K562 (cell line): ENCODE data around the gene SRRM5. TPM values are rescaled to one million over a fixed set of nuclear protein-coding genes. Genes with fewer than 3 reads are reported as not detected.

Experiments
- ATAC-seq: fragments of 200-7000 bp; cut with Tn5 transposase; 3 replicates; pipeline ENCODE4 v1.9.1; 2020; ENCODE audit warnings: moderate library complexity
- BruUV-seq: library from RNA; stranded (reverse); fragments of 400-500 nt; replicated peaks from 2 replicates; lab custom pipeline; 2021; lab: Mats Ljungman, UMichigan
- CTCF ChIA-PET: fragments of 300-600 bp; formaldehyde crosslinking; extraction: SDS; loops from one replicate; lab custom pipeline; 2021; ENCODE audit warnings: low intra/inter-chr PET ratio; lab: Yijun Ruan, JAX
- POLR2A ChIA-PET: fragments of 300-600, 350-650 bp; sonication (Branson Sonifier 250); formaldehyde crosslinking; extraction: SDS; loops from one replicate; lab custom pipeline; 2021; ENCODE audit warnings: antibody characterized with exemption, inconsistent platforms; lab: Yijun Ruan, JAX
- DNase-seq, 4 experiments: peaks; one replicate each; pipeline versions ENCODE4 v3.0.0 to v3.0.0-alpha.2; 2011 to 2018; ENCODE audit warnings: low spot score in 3 of 4, mixed read lengths in 3 of 4; ENCODE audit errors: extremely low read depth in 1 of 4
- FAIRE-seq: peaks from 2 replicates; lab custom pipeline; 2011; peaks lifted over from hg19 to GRCh38; lab: Jason Lieb, UNC
- H2AFZ ChIP-seq: 2 replicates; pipeline ENCODE4 v1.6.0; 2011; ENCODE audit warnings: low read depth, low read length, control low read depth, inconsistent platforms
- H3K27ac ChIP-seq: fragments of 200-600 bp; 3 replicates; pipeline ENCODE4 v1.8.0; 2011; ENCODE audit warnings: low read depth, mild to moderate bottlenecking, control low read depth, inconsistent platforms, low read length, moderate library complexity, mixed read lengths; ENCODE audit errors: extremely low read depth
- H3K27me3 ChIP-seq, 2 experiments: fragments of 300-600 bp in 1 of 2; 2 replicates in 1 of 2; 3 replicates in 1 of 2; pipeline versions ENCODE4 v1.6.0 to v1.8.0; 2011; ENCODE audit warnings: inconsistent platforms in 2 of 2, low read length in 2 of 2, mild to moderate bottlenecking in 1 of 2, mixed read lengths in 1 of 2, moderate library complexity in 1 of 2; ENCODE audit not compliant: control insufficient read depth in 2 of 2, insufficient read depth in 2 of 2
- H3K36me3 ChIP-seq: fragments of 300-600 bp; 3 replicates; pipeline ENCODE4 v1.8.0; 2011; ENCODE audit warnings: mild to moderate bottlenecking, low read length, inconsistent platforms; ENCODE audit not compliant: control insufficient read depth, insufficient read depth
- H3K4me1 ChIP-seq, 2 experiments: fragments of 200-600 bp in 1 of 2; replicated peaks in 1 of 2; 2 replicates in 1 of 2; 3 replicates in 1 of 2; pipeline versions ENCODE4 v1.5.1 to v1.8.0; 2011; ENCODE audit warnings: inconsistent platforms in 2 of 2, low read length in 2 of 2, mild to moderate bottlenecking in 1 of 2, mixed read lengths in 1 of 2, moderate library complexity in 1 of 2; ENCODE audit not compliant: control insufficient read depth in 2 of 2, insufficient read depth in 2 of 2
- H3K4me2 ChIP-seq: 2 replicates; pipeline ENCODE4 v1.6.1; 2011; ENCODE audit warnings: low read length, control low read depth, inconsistent platforms, mixed read lengths; ENCODE audit not compliant: insufficient read depth
- H3K4me3 ChIP-seq: fragments of 200-600 bp; sonication (generic), shearing (Covaris generic); 2 replicates; pipeline ENCODE4 v1.5.1; 2016; ENCODE audit warnings: control low read depth, inconsistent platforms
- H3K79me2 ChIP-seq: fragments of 200-600 bp; 3 replicates; pipeline ENCODE4 v1.8.0; 2011; ENCODE audit warnings: low read length, inconsistent platforms; ENCODE audit not compliant: control insufficient read depth, insufficient read depth
- H3K9ac ChIP-seq, 2 experiments: 2 replicates each; pipeline versions ENCODE4 v1.6.0 to v1.6.1; 2011; ENCODE audit warnings: low read depth in 2 of 2, low read length in 2 of 2, control low read depth in 1 of 2, inconsistent platforms in 1 of 2, mild to moderate bottlenecking in 1 of 2, mixed read lengths in 1 of 2; ENCODE audit not compliant: insufficient read depth in 1 of 2
- H3K9me1 ChIP-seq: one replicate; pipeline ENCODE4 v1.6.0; 2011; ENCODE audit warnings: inconsistent platforms, mild to moderate bottlenecking, low read length, moderate library complexity; ENCODE audit not compliant: control insufficient read depth, insufficient read depth
- H3K9me3 ChIP-seq: replicated peaks from 2 replicates; pipeline ENCODE4 v1.5.1; 2011; ENCODE audit warnings: low read depth, low read length, inconsistent platforms; ENCODE audit not compliant: control insufficient read depth, insufficient read depth
- H4K20me1 ChIP-seq: replicated peaks from 2 replicates; pipeline ENCODE4 v1.6.1; 2011; ENCODE audit warnings: low read length, inconsistent platforms, mixed read lengths; ENCODE audit not compliant: control insufficient read depth, insufficient read depth
- ATF1 ChIP-seq, 2 experiments: fragments of 450-650 bp in 1 of 2; IDR thresholded peaks; 2 replicates each; pipeline ENCODE4 v1.6.1; 2016; ENCODE audit warnings: missing compliant biosample characterization in 1 of 2, missing genetic modification characterization in 1 of 2
- C11orf30 ChIP-seq: fragments of 450-650 bp; IDR thresholded peaks from 2 replicates; pipeline ENCODE4 v1.6.1; 2016; ENCODE audit warnings: low read depth, mild to moderate bottlenecking
- E2F3 ChIP-seq: fragments of 250-450 bp; sonication (Bioruptor Pico); IDR thresholded peaks from 2 replicates; pipeline ENCODE4 v1.4.0; 2020; ENCODE audit warnings: mild to moderate bottlenecking
- EGR1 ChIP-seq: fragments of 450-650 bp; conservative IDR thresholded peaks from 2 replicates; pipeline ENCODE4 v1.6.1; 2017; ENCODE audit warnings: mild to moderate bottlenecking
- ETV5 ChIP-seq: sonication (generic); formaldehyde crosslinking; IDR thresholded peaks from 2 replicates; pipeline ENCODE4 v1.4.0; 2020; ENCODE audit warnings: low read depth, mild to moderate bottlenecking, missing genetic modification reagents
- MTA1 ChIP-seq: fragments of 450-650 bp; IDR thresholded peaks from 2 replicates; pipeline ENCODE4 v1.6.1; 2017; ENCODE audit warnings: borderline replicate concordance
- MTA3 ChIP-seq: fragments of 450-650 bp; formaldehyde crosslinking; IDR thresholded peaks from 2 replicates; pipeline ENCODE4 v1.6.1; 2017; ENCODE audit warnings: mild to moderate bottlenecking, borderline replicate concordance
- NFIC ChIP-seq: fragments of 450-650 bp; IDR thresholded peaks from 2 replicates; pipeline ENCODE4 v1.6.1; 2017; ENCODE audit warnings: mild to moderate bottlenecking, inconsistent platforms
- NRF1 ChIP-seq, 2 experiments: fragments of 450-650 bp; IDR thresholded peaks in 1 of 2; conservative IDR thresholded peaks in 1 of 2; 2 replicates each; pipeline ENCODE4 v1.6.1; 2014; ENCODE audit warnings: mild to moderate bottlenecking in 2 of 2
- RBBP5 ChIP-seq: fragments of 200-600 bp; sonication (generic); IDR thresholded peaks from 2 replicates; pipeline ENCODE4 v1.6.1; 2012; ENCODE audit warnings: borderline replicate concordance, mild to moderate bottlenecking, low read length, control low read depth, inconsistent platforms; ENCODE audit not compliant: insufficient read depth, poor library complexity, severe bottlenecking
- SMAD4 ChIP-seq: fragments of 250-450 bp; sonication (Bioruptor Pico); conservative IDR thresholded peaks from 2 replicates; pipeline ENCODE4 v1.8.0; 2021; ENCODE audit warnings: inconsistent platforms, mild to moderate bottlenecking, moderate library complexity
- TAL1 ChIP-seq: fragments of 450-650 bp; IDR thresholded peaks from 2 replicates; pipeline ENCODE4 v1.6.1; 2016; ENCODE audit warnings: mild to moderate bottlenecking
- ZBED1 ChIP-seq: IDR thresholded peaks from 2 replicates; pipeline ENCODE4 v1.6.1; 2014
- ZNF143 ChIP-seq: sonication (generic); formaldehyde crosslinking; IDR thresholded peaks from 2 replicates; pipeline ENCODE4 v1.9.0; 2022; ENCODE audit warnings: mild to moderate bottlenecking, missing genetic modification reagents
- WGBS: fragments of 100-300 bp; shearing (Covaris generic); methylation state at CpG from one replicate; pipeline ENCODE4 v1.1.6; 2016; ENCODE audit warnings: low coverage, mixed read lengths; ENCODE audit not compliant: insufficient coverage; ENCODE audit errors: missing lambda C conversion rate; 5-methylcytosine and 5-hydroxymethylcytosine counted together
- in situ Hi-C: fragments of 300-500 bp; cut with MboI; formaldehyde crosslinking; loops from 4 replicates; pipeline ENCODE4 v1.15.0; 2018; ENCODE audit warnings: inconsistent platforms, mixed read lengths
- intact Hi-C: fragments of 100-400 bp; cut with micrococcal nuclease; formaldehyde crosslinking; loops from 2 replicates; pipeline ENCODE4 v1.14.2; 2022
- polyA plus RNA-seq, 8 experiments: library from polyadenylated mRNA; depleted of rRNA in 4 of 8; stranded (reverse) in 5 of 8; unstranded in 3 of 8; fragments of >200 nt; fragmentation: Nextera tagmentation in 2 of 8; fragmentation: Illumina TruSeq in 1 of 8; extraction: Ambion mirVana in 2 of 8; extraction: Trizol in 1 of 8; gene quantifications; 2 replicates each; pipeline versions ENCODE4 v1.2.1 to v1.2.3, GENCODE V29; 2011 to 2014; ENCODE audit warnings: inconsistent platforms in 1 of 8, missing spikeins in 1 of 8
- total RNA-seq, 7 experiments: library from RNA; depleted of rRNA in 6 of 7; stranded (reverse); fragments of >200 nt in 6 of 7; fragmentation: Illumina TruSeq in 2 of 7; extraction: Trizol in 2 of 7; gene quantifications; 2 replicates each; pipeline versions ENCODE4 v1.2.1 to v1.2.3, GENCODE V29; 2011 to 2021; ENCODE audit warnings: low replicate concordance in 1 of 7
- TF ChIP-seq, protein P1 (sequence below): sonication (generic); formaldehyde crosslinking; IDR thresholded peaks from 2 replicates; pipeline ENCODE4 v1.8.0; 2022; ENCODE audit warnings: mild to moderate bottlenecking, low read depth, missing genetic modification reagents
- TF ChIP-seq, protein P2 (sequence below), 2 experiments: fragments of 450-650 bp; IDR thresholded peaks; 2 replicates each; pipeline ENCODE4 v1.6.1; 2018; ENCODE audit warnings: mild to moderate bottlenecking in 2 of 2, low read depth in 1 of 2; ENCODE audit not compliant: partially characterized antibody in 2 of 2

SRRM5 gene
- total and polyA plus RNA-seq, 9 of the 15 experiments (the other 6 are each of a cell fraction or from before 2014, with no cell fraction given), result 0.09 to 0.45 (median 0.18) TPM; not detected in 2

DNA sequence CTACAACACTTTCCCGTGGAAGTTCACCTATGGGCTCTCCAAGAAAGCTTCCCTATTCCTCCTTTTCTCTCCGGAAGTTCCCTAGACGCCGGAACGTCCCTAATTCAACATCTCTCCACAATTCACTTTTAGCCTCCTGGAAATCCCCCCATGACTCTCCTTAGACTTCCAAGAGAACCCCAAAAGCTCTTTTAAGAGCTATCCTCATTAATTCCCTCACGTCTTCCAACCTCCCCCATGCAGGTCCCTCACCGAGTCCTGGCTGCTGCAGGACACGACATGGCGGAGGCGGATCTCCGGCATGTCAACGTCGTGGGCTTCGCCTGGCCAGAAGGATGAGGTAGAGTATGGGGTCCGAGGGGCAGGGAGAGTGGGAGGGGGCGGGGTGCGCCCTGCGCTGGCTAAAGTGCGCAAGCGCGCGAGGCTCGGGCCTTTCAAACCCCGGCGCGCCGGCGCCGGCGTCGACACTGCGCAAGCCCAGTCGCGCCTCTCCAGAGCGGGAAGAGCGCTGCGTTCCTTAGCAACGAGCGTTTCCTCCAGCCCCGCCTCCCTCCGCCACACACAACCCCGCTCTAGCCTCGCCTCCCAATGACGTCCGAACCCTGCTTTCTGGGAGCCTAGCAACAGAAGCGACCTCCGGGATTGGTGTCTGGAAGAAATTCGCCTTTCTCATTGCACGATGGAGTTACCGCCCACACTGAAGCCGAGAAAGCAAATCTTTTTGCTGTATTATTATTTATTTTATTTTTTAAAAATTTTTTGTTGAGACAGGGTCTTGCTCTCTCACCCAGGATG lies 36.5 kb upstream of the SRRM5 start, which contains the start of the genes PINLYP and XRCC1:
PINLYP (plus strand) TSS at position 646 of the 795 bp plus-strand sequence. CDS start 1,391 bp downstream, outside the sequence.
XRCC1 (minus strand) TSS at position 372 of the 795 bp plus-strand sequence; CDS start at position 303, 69 bp downstream.
- Histone ChIP-seq H2AFZ (peak within 1 kb of the TSS; percentile 97), H3K9ac (peak within 1 kb of the TSS; percentile 92 to 93), H3K4me2 (peak within 1 kb of the TSS; percentile 97), H4K20me1 (no peaks in the 10 kb centered on the region), H3K27ac (peak within 1 kb of the TSS; percentile 83), H3K79me2 (peaks cover 12% of the 10 kb centered on the region), H3K4me1 (peaks cover 5 to 16% of the 10 kb centered on the region in 2 experiments; a peak in 3 of 5 replicates), H3K36me3 (peaks cover 8% of the 10 kb centered on the region; the same call in 2 of the 3 replicates), H3K27me3 (no peaks in the 10 kb centered on the region; a peak in 1 of 5 replicates), H3K4me3 (peak within 1 kb of the TSS; percentile 91), H3K9me1 (no peaks in the 10 kb centered on the region), H3K9me3 (no peaks in the 10 kb centered on the region)
- no TSS peak for BruUV-seq
- under 1% methylated on average over 45 of the region's 51 CpGs for WGBS
- peak; percentile 96 to 99 (median 96) for DNase-seq
- in situ Hi-C loops, result no loop called here
- POLR2A ChIA-PET, result interaction anchor here (0.7 to 2.0 kb wide), 6 partner anchors 9 to 42 kb away, joined by 3 to 7 read pairs (median 4); partner anchors contain the start of genes IRGQ and ZNF576
- FAIRE-seq, result peak; percentile 98
- peak; percentile 99 for ATAC-seq
- CTCF ChIA-PET, result interaction anchor here (0.6 kb wide), 1 partner anchor 143 kb away, joined by 3 read pairs; no protein-coding TSS in a partner anchor
- intact Hi-C loops, result loop anchor here (1.0 kb wide), 1 partner anchor 21 kb away; the partner anchor contains the start of genes IRGQ and ZNF576
- TF ChIP-seq, protein P1, sequence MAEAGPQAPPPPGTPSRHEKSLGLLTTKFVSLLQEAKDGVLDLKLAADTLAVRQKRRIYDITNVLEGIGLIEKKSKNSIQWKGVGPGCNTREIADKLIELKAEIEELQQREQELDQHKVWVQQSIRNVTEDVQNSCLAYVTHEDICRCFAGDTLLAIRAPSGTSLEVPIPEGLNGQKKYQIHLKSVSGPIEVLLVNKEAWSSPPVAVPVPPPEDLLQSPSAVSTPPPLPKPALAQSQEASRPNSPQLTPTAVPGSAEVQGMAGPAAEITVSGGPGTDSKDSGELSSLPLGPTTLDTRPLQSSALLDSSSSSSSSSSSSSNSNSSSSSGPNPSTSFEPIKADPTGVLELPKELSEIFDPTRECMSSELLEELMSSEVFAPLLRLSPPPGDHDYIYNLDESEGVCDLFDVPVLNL (CRISPR knock-in tag), result peak; percentile 84
- TF ChIP-seq NRF1 (conservative IDR thresholded peaks at IDR 0.05 in 1 of 2, IDR thresholded peaks at IDR 0.05 in 1 of 2) (peak; percentile 99), ETV5 (CRISPR knock-in tag) (no peak), EGR1 (peak; percentile 51; the same call in 1 of the 2 replicates), ZNF143 (CRISPR knock-in tag) (no peak), E2F3 (peak; percentile 67), MTA3 (no peak), SMAD4 (peak; percentile 25; the same call in 1 of the 2 replicates), TAL1 (no peak), NFIC (no peak), C11orf30 (peak; percentile 86), ATF1 (CRISPR knock-in tag; IDR thresholded peaks at IDR 0.05) (peak; percentile 56; the same call in 1 of the 2 replicates), ATF1 (tag; IDR thresholded peaks at IDR 0.05) (peak; percentile 94), ZBED1 (no peak), RBBP5 (peak; percentile 66), MTA1 (peak; percentile 92)
- TF ChIP-seq, protein P2, sequence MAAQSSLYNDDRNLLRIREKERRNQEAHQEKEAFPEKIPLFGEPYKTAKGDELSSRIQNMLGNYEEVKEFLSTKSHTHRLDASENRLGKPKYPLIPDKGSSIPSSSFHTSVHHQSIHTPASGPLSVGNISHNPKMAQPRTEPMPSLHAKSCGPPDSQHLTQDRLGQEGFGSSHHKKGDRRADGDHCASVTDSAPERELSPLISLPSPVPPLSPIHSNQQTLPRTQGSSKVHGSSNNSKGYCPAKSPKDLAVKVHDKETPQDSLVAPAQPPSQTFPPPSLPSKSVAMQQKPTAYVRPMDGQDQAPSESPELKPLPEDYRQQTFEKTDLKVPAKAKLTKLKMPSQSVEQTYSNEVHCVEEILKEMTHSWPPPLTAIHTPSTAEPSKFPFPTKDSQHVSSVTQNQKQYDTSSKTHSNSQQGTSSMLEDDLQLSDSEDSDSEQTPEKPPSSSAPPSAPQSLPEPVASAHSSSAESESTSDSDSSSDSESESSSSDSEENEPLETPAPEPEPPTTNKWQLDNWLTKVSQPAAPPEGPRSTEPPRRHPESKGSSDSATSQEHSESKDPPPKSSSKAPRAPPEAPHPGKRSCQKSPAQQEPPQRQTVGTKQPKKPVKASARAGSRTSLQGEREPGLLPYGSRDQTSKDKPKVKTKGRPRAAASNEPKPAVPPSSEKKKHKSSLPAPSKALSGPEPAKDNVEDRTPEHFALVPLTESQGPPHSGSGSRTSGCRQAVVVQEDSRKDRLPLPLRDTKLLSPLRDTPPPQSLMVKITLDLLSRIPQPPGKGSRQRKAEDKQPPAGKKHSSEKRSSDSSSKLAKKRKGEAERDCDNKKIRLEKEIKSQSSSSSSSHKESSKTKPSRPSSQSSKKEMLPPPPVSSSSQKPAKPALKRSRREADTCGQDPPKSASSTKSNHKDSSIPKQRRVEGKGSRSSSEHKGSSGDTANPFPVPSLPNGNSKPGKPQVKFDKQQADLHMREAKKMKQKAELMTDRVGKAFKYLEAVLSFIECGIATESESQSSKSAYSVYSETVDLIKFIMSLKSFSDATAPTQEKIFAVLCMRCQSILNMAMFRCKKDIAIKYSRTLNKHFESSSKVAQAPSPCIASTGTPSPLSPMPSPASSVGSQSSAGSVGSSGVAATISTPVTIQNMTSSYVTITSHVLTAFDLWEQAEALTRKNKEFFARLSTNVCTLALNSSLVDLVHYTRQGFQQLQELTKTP (IDR thresholded peaks at IDR 0.05; ENCODE audit: low read depth in 1 of 2, partially characterized antibody in 2 of 2), result peak in 1 of 2 experiments; percentile 48
